Skeletal muscle tissue (tissue), 4 donors: ENCODE results near the gene SLC24A3. TPM values are rescaled to one million over a fixed set of nuclear protein-coding genes. Genes with fewer than 3 reads are reported as not detected.

ENCODE experiments used
- H3K27ac ChIP-seq: one replicate; pipeline ENCODE4 v1.7.0; 2013; ENCODE audit warnings: mild to moderate bottlenecking, low read depth, low read length, inconsistent platforms
- H3K27me3 ChIP-seq, 3 donors: one replicate each; pipeline ENCODE4 v1.7.0; 2013; ENCODE audit warnings: low read length in 3 of 3; ENCODE audit not compliant: control insufficient read depth in 3 of 3, insufficient read depth in 3 of 3
- H3K36me3 ChIP-seq, 3 donors: one replicate each; pipeline ENCODE4 v1.7.0; 2013; ENCODE audit warnings: low read length in 3 of 3; ENCODE audit not compliant: control insufficient read depth in 3 of 3, insufficient read depth in 3 of 3
- H3K4me1 ChIP-seq, 3 donors: one replicate each; pipeline ENCODE4 v1.7.0; 2013; ENCODE audit warnings: low read length in 3 of 3, mild to moderate bottlenecking in 3 of 3; ENCODE audit not compliant: control insufficient read depth in 3 of 3, insufficient read depth in 3 of 3
- H3K4me3 ChIP-seq, 3 donors: one replicate each; pipeline ENCODE4 v1.7.0; 2013; ENCODE audit warnings: low read length in 3 of 3
- H3K9ac ChIP-seq, 3 donors: one replicate each; pipeline ENCODE4 v1.7.0; 2013; ENCODE audit warnings: low read length in 3 of 3, mild to moderate bottlenecking in 3 of 3, moderate library complexity in 2 of 3, low read depth in 1 of 3
- H3K9me3 ChIP-seq, 3 donors: one replicate each; pipeline ENCODE4 v1.7.0; 2013; ENCODE audit warnings: low read length in 3 of 3; ENCODE audit not compliant: control insufficient read depth in 3 of 3
- total RNA-seq: library from RNA; depleted of rRNA; stranded (reverse); fragments of >200 nt; gene quantifications from one replicate; pipeline ENCODE4 v1.2.3, GENCODE V29; 2014
- donor health status: Osteomylitis.

The SLC24A3 gene
- total RNA-seq, 1 donor from 2014 or later = 15.7 TPM

DNA sequence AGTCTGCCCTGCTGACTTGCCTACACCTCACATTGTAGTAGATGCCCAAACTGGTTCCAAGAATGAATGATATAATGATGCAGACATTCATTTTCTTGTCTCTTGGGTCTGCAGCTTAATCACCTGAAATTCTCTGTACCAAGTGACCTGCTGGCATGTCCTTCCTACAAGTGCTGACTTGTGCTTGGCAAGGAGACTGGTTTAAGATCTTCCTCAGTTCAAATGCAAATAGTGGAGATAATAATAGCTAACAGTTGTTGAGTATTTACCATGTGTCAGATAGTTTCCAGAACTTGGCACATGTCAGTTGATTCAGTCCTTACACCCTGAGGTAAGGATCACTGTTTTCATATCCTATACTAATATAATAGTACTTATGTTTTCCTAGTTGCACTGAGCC is 223.4 kb downstream of the SLC24A3 start:
- Histone ChIP-seq H3K27me3 (no peaks in the 10 kb centered on the region), H3K4me3 (no peak overlapping the region), H3K4me1 (peaks cover 19 to 39% (median 25%) of the 10 kb centered on the region in 3 donors), H3K36me3 (no peaks in the 10 kb centered on the region), H3K9me3 (no peaks in the 10 kb centered on the region), H3K27ac (peak overlapping the region; percentile 61), H3K9ac (no peak overlapping the region)

DNA sequence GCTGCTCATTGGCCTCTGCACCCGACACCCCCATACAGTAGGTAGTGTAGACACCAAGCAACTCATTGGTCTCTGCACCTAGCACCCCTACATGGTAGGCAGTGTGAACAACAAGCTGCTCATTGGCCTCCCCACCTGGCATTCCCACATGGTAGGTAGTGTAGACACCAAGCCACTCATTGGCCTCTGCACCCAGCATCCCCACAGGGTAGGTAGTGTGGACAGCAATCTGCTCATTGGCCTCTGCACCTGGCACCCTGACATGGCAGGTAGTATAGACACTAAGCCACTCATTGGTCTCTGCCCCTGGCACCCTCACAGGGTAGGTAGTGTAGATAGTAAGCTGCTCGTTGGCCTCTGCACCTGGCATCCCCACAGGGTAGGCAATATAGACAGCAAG is 226.0 kb downstream of the SLC24A3 start:
- no peak overlapping the region for H3K4me3 ChIP-seq
- peaks cover 13 to 33% (median 22%) of the 10 kb centered on the region in 3 donors for H3K4me1 ChIP-seq
- peaks cover 0 to 2% (median under 1%) of the 10 kb centered on the region in 3 donors for H3K9me3 ChIP-seq
- no peak overlapping the region for H3K27ac ChIP-seq
- H3K27me3 ChIP-seq = no peaks in the 10 kb centered on the region
- no peaks in the 10 kb centered on the region for H3K36me3 ChIP-seq
- H3K9ac ChIP-seq = no peak overlapping the region

DNA sequence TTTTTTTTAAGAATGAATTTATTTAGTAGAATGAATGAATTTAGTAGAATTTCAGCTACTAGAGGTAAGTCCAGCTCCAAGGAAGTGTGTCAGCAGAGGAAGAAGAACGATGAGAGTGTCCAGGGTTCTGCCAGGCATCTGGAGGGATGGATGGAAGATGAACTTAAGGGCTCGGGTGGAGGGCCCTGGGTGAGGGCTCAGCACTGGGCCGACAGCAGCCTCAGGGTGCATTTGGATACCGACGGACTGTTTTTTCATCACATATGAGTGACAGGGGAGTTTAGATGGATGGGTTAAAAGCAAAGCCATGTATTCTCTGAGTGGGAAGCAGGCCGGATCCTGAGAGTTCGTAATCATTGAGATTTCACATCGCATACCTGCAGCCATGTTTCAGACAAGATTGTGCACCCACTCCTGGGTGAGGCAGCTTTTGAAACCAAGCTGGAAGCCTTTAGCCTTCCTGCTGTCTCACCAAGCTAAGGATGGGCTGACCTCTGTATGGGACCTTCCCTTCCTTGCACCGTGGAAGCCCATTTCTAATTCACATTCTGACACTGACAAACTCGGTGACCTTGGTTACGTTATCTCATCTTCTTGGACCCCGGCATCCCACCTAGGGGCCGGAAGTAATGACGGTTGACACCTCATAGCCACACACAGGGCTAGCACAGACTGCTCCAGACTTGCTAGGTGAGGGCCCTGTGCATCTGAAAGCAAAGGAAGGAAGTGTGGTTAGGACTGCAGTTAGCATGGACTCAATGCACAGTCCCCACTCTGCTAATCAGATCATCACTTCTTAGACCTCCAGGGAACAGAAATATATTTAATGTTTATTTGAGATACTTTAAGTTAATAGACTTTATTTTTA is 228.5 kb downstream of the SLC24A3 start:
- Histone ChIP-seq H3K9ac (no peak overlapping the region), H3K36me3 (no peaks in the 10 kb centered on the region), H3K27ac (no peak overlapping the region), H3K4me1 (peaks cover 0 to 14% (median 9%) of the 10 kb centered on the region in 3 donors), H3K9me3 (peaks cover 0 to 4% (median 2%) of the 10 kb centered on the region in 3 donors), H3K27me3 (no peaks in the 10 kb centered on the region), H3K4me3 (no peak overlapping the region)

DNA sequence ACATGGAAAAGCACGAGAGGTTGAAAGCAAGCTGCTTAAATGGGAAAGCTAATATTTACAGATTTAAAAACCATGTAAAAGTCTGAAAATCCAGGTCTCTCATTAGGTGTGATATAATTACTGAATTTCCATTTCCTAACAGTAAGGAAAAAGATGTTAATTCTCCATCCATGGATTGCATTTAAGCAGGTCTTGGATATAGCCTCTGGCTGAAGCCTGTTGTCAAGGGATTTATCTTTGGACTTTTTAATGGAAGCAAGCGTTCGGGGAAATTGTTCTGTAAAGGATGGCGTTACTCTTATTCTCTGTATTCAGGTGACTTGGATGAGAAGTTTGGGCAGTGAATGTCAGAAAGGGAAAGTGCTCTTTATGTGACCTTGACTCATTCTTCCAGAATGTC is 233.8 kb downstream of the SLC24A3 start:
- Histone ChIP-seq H3K9ac (no peak overlapping the region), H3K36me3 (no peaks in the 10 kb centered on the region), H3K27ac (no peak overlapping the region), H3K4me3 (no peak overlapping the region), H3K27me3 (no peaks in the 10 kb centered on the region), H3K4me1 (peaks cover 8 to 23% (median 11%) of the 10 kb centered on the region in 3 donors), H3K9me3 (peaks cover 0 to 4% (median 2%) of the 10 kb centered on the region in 3 donors)

DNA sequence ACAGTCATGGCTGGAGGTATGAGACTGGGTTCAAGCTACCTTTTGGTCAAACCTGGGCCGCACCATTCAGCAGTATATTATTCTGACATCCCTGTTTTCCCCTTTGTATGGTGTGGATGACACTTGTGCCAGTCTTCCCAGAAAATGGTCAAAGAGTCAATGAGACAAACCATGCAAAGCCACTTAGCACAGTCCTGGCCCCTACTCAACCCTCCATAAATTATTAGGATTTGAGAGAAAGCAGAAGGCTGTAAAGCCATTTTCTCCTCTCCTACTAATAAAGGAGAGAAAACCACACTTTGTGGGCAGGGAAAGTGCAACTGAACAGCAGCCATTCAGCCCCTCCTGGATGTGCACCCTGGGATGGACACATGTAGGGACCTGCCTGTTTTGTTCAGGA is 236.2 kb downstream of the SLC24A3 start:
- no peak overlapping the region for H3K4me3 ChIP-seq
- no peaks in the 10 kb centered on the region for H3K36me3 ChIP-seq
- no peak overlapping the region for H3K27ac ChIP-seq
- no peak overlapping the region for H3K9ac ChIP-seq
- H3K4me1 ChIP-seq = peaks cover 26 to 44% (median 32%) of the 10 kb centered on the region in 3 donors
- H3K9me3 ChIP-seq = peaks cover 0 to 2% (median 0%) of the 10 kb centered on the region in 3 donors
- H3K27me3 ChIP-seq = no peaks in the 10 kb centered on the region

DNA sequence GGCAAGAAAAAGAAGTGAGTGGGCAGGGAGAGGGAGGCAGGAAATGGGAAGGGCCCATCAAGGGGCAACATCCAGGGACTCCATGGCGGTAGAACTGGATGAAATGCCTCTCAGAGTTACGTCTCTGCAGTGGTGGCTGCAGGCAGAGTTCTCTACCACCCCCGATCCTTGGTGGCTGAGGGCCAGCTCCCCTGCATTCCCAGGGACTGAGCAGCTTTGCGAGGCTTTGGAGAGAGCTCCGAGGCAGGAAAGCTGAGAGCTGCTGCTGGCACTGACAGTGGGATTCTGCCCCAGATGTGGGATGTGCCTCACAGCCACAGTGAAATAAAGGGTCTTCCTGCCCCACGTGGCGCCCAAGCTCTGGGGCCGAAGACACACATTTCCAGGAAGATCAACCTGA is 236.6 kb downstream of the SLC24A3 start:
- Histone ChIP-seq H3K4me1 (peaks cover 29 to 49% (median 36%) of the 10 kb centered on the region in 3 donors), H3K9ac (no peak overlapping the region), H3K36me3 (no peaks in the 10 kb centered on the region), H3K27me3 (no peaks in the 10 kb centered on the region), H3K27ac (no peak overlapping the region), H3K9me3 (no peaks in the 10 kb centered on the region), H3K4me3 (no peak overlapping the region)

DNA sequence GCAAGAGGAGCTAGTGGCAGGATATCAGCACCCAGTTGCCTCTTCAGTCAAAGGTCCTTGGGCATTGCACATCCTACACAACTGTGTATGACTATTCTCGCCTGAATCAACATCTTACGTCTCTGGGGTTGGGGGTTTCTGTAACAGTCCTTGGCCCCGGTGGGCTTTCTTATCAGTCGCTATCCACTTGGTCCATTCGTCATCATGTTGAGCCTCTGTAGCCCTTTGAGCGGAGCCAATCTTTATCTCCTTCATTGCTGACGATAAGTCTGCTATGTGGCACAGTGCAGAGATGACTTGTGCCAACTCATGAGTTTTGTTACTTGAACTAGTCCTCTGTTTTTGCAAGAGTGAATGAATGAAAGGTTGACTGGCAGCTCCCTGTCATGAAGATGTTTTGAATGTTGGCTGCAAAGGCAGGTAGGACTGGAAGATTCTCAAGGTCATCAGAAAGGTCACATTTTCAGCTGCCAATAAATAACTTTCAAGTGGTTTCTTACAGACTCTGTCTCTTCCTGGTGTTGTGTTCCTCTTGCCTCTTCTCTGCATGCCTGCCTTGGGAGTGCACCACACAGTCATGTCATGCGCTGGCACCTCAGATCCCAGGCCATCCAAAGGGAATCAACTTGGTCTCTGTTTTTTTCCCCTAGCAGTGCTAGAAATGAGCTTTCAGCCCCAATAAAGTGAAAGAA is 238.9 kb downstream of the SLC24A3 start:
- Histone ChIP-seq H3K27me3 (no peaks in the 10 kb centered on the region), H3K9ac (no peak overlapping the region), H3K36me3 (no peaks in the 10 kb centered on the region), H3K4me1 (peaks cover 36 to 56% (median 38%) of the 10 kb centered on the region in 3 donors), H3K4me3 (peak overlapping the region in 1 of 3 donors; percentile 22), H3K27ac (peak overlapping the region; percentile 71), H3K9me3 (no peaks in the 10 kb centered on the region)

DNA sequence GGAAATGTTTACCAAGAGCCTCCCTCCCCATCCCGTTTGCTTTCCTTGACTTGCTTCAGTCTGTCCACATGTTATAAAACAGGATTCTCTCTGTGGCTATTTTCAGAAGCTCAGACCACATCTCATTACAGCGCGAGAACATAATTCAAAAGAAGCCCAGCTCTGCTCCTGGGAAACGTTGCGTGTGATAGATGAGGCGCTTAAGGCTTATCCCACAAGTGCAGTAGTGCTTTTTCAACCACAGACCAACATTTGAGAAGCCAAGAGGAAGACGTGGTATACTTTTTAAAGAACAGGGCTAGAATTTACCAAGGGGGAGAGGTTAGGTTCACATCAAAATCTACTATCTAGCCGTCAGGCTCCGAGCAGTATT is 239.5 kb downstream of the SLC24A3 start:
- Histone ChIP-seq H3K4me1 (peaks cover 38 to 58% (median 43%) of the 10 kb centered on the region in 3 donors), H3K4me3 (peak overlapping the region in 1 of 3 donors; percentile 22), H3K27ac (peak overlapping the region; percentile 71), H3K9me3 (no peaks in the 10 kb centered on the region), H3K27me3 (no peaks in the 10 kb centered on the region), H3K36me3 (no peaks in the 10 kb centered on the region), H3K9ac (peak overlapping the region in 1 of 3 donors; percentile 47)

DNA sequence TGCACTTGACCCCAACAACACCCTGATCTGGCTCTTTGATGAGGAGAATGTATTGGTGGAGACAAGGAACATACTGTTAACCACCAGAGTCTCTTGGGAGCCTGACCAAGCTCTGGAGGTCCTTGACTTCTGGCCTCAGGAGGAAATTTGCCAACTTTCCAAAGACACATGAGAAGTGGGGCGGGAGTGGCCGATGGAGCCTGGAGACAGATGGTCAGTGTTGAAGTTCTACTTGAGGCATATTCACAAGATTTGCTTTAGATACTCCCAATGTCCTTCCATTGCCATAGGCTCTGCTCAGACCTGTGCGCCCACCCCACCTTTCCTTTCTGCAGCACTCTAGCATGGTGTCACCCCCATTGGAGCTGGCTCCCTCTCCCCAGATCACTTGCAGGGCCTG is 241.0 kb downstream of the SLC24A3 start:
- Histone ChIP-seq H3K4me1 (peaks cover 47 to 66% (median 52%) of the 10 kb centered on the region in 3 donors), H3K27me3 (no peaks in the 10 kb centered on the region), H3K9ac (peak overlapping the region in 1 of 3 donors; percentile 12), H3K27ac (peak overlapping the region; percentile 75), H3K4me3 (peak overlapping the region in 1 of 3 donors; percentile 7), H3K36me3 (no peaks in the 10 kb centered on the region), H3K9me3 (no peaks in the 10 kb centered on the region)

DNA sequence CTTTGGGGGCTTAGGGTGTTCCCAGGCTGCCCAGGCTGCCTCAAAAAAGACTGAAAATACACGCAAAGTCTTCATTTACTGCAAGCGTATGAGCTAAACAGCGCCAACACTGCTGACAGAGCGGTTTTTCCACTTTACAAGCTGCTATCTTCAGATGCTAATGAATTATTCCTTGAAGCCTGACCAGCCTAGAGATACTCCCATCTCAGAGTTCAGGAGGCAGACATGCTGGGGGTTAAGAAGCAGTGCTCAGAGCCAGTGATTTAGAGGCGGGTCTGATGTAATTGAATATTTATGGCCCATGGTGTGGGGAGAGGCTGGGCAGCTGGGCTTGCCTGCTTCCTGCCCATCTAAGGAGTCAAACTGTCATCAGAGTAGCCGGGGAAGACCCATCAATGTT is 241.4 kb downstream of the SLC24A3 start:
- H3K4me1 ChIP-seq = peaks cover 46 to 65% (median 52%) of the 10 kb centered on the region in 3 donors
- peak overlapping the region in 1 of 3 donors; percentile 9 for H3K4me3 ChIP-seq
- no peaks in the 10 kb centered on the region for H3K27me3 ChIP-seq
- H3K9me3 ChIP-seq = no peaks in the 10 kb centered on the region
- no peaks in the 10 kb centered on the region for H3K36me3 ChIP-seq
- H3K9ac ChIP-seq = peak overlapping the region in 1 of 3 donors; percentile 12
- peak overlapping the region; percentile 75 for H3K27ac ChIP-seq
